ENCODE data around the gene ZEB2.

ZEB2 gene

GRCh38 chr2:144445196-144445595, 74.7 kb downstream of the ZEB2 start:
- no peak for TF ChIP-seq CTCF (IDR thresholded peaks at IDR 0.05; ENCODE audit: low read depth, low read length, poor library complexity, severe bottlenecking)
- no peak for TF ChIP-seq EZH2phosphoT487 (IDR thresholded peaks at IDR 0.05; ENCODE audit: borderline replicate concordance, low read length)
- no peak overlapping the region for H3K4me2 ChIP-seq (ENCODE audit: low read length)
- no peak overlapping the region for H3K27ac ChIP-seq (ENCODE audit: low read depth, low read length)
- no peaks in the 10 kb centered on the region for H3K9me2 ChIP-seq (replicated peaks; ENCODE audit: control insufficient read depth, low read length)
- H3K9me3 ChIP-seq (ENCODE audit: control insufficient read depth, insufficient read depth, low read length) = no peaks in the 10 kb centered on the region
- H3K4me1 ChIP-seq (ENCODE audit: control insufficient read depth, low read length) = peaks cover 5% of the 10 kb centered on the region
- H3K79me2 ChIP-seq (ENCODE audit: control insufficient read depth, low read length) = no peaks in the 10 kb centered on the region
- no peaks in the 10 kb centered on the region for H3F3A ChIP-seq (ENCODE audit: control insufficient read depth, insufficient read depth)
- no peak overlapping the region for H3K4me3 ChIP-seq (ENCODE audit: low read length)
- no peaks in the 10 kb centered on the region for H3K27me3 ChIP-seq (ENCODE audit: control insufficient read depth, low read length)
- H3K36me3 ChIP-seq (ENCODE audit: control insufficient read depth, low read length) = no peaks in the 10 kb centered on the region
- no peaks in the 10 kb centered on the region for H4K20me1 ChIP-seq (ENCODE audit: control insufficient read depth, insufficient read depth, low read depth, low read length)

GRCh38 chr2:144443837-144444817, 75.8 kb downstream of the ZEB2 start:
- H3K27me3 ChIP-seq (ENCODE audit: control insufficient read depth, low read length) = no peaks in the 10 kb centered on the region
- no peaks in the 10 kb centered on the region for H3K9me3 ChIP-seq (ENCODE audit: control insufficient read depth, insufficient read depth, low read length)
- TF ChIP-seq CTCF (IDR thresholded peaks at IDR 0.05; ENCODE audit: low read depth, low read length, poor library complexity, severe bottlenecking) (no peak), EZH2phosphoT487 (IDR thresholded peaks at IDR 0.05; ENCODE audit: borderline replicate concordance, low read length) (no peak)
- no peak overlapping the region for H3K4me3 ChIP-seq (ENCODE audit: low read length)
- H3K4me2 ChIP-seq (ENCODE audit: low read length) = no peak overlapping the region
- no peaks in the 10 kb centered on the region for H4K20me1 ChIP-seq (ENCODE audit: control insufficient read depth, insufficient read depth, low read depth, low read length)
- peaks cover 6% of the 10 kb centered on the region for H3K4me1 ChIP-seq (ENCODE audit: control insufficient read depth, low read length)
- H3K27ac ChIP-seq (ENCODE audit: low read depth, low read length) = no peak overlapping the region
- H3K36me3 ChIP-seq (ENCODE audit: control insufficient read depth, low read length) = no peaks in the 10 kb centered on the region
- no peaks in the 10 kb centered on the region for H3F3A ChIP-seq (ENCODE audit: control insufficient read depth, insufficient read depth)
- no peaks in the 10 kb centered on the region for H3K79me2 ChIP-seq (ENCODE audit: control insufficient read depth, low read length)
- no peaks in the 10 kb centered on the region for H3K9me2 ChIP-seq (replicated peaks; ENCODE audit: control insufficient read depth, low read length)

GRCh38 chr2:144441711-144442141, 78.2 kb downstream of the ZEB2 start:
- Histone ChIP-seq H4K20me1 (ENCODE audit: control insufficient read depth, insufficient read depth, low read depth, low read length) (no peaks in the 10 kb centered on the region), H3K9me3 (ENCODE audit: control insufficient read depth, insufficient read depth, low read length) (no peaks in the 10 kb centered on the region), H3K4me3 (ENCODE audit: low read length) (no peak overlapping the region), H3K9me2 (replicated peaks; ENCODE audit: control insufficient read depth, low read length) (no peaks in the 10 kb centered on the region), H3K36me3 (ENCODE audit: control insufficient read depth, low read length) (no peaks in the 10 kb centered on the region), H3K4me1 (ENCODE audit: control insufficient read depth, low read length) (peaks cover 11% of the 10 kb centered on the region), H3K27me3 (ENCODE audit: control insufficient read depth, low read length) (no peaks in the 10 kb centered on the region), H3K27ac (ENCODE audit: low read depth, low read length) (no peak overlapping the region), H3K4me2 (ENCODE audit: low read length) (no peak overlapping the region), H3K79me2 (ENCODE audit: control insufficient read depth, low read length) (no peaks in the 10 kb centered on the region), H3F3A (ENCODE audit: control insufficient read depth, insufficient read depth) (no peaks in the 10 kb centered on the region)
- TF ChIP-seq CTCF (IDR thresholded peaks at IDR 0.05; ENCODE audit: low read depth, low read length, poor library complexity, severe bottlenecking) (no peak), EZH2phosphoT487 (IDR thresholded peaks at IDR 0.05; ENCODE audit: borderline replicate concordance, low read length) (no peak)
